T-helper 22 cell (primary cell): ENCODE results near the gene PLPP3.
"Not testable (repeated sequence)": the region's sequence is repeated elsewhere in the genome, so short reads cannot be mapped to it uniquely, and the experiment has no call there.

Experiments used
- DNase-seq: peaks from one replicate; pipeline ENCODE4 v3.0.0-alpha.2; 2020; ENCODE audit warnings: low read depth

The PLPP3 gene

DNA sequence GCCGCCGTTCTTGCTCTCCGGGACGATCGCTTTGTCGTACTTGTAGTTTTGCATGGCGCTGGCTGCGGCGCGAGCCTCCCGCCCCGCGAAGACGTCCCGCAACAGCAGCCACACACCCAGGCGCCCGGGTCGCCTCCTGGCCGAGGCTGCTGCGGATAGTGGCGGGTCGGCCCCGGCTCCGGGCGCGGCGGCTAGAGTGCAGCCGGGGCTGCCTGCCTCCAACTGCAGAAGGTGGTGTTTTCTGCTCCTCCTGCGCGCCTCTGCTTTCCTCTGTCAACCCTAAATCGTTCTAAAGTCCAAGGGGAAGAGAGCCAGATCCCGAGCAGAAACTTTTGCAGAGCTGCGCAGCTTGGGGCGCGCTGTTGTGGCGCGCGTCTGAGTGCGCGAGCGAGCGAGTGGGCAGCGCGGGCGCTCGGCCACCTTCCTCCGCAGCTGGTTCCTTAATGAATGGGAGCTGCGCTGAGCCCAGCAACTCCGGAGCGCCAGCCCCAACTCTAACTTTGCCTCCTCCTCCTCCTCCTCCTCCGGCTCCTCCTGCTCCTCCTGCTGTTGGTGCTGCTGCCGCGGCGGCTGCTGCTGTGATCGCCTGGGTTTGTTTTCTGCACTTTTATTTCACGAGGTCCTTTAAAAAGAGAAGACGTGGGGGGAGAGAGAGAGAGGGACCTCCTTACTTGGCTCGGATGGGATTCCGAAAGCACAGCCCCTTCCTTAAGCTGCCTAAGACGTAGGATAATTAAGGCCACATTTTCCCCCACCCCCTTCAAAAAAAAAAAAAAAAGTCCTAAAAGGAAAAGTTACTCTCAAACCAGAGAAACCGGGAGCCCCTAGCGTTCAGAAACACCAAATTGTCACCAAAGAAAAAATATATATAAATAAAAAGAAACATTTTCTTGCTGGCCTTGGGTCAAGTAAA is at the start of gene PLPP3:
Gene PLPP3 (minus strand): TSS at position 601 of the 913 bp plus-strand sequence. CDS start 547 bp downstream, at position 54.
- no peak for DNase-seq

DNA sequence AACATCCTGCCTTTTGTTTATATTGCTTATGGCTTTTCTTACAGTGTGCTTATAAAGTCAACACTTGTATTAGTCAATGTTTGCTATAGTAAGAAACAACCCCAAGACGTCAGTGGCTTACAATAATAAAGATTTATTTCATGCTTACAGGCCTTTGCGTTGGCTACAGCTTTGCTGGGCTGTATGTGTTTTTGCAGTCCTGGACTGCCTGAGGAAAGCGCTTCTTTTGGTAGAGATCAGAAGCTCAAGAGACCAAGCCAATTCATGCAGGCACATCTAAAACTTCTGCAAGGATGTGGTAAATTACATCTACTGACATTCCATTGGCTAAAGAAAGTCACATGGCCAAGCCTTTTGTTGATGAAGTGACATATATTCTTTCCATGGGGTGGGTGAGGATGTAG is 48.3 kb upstream of the PLPP3 start:
- DNase-seq = no peak

DNA sequence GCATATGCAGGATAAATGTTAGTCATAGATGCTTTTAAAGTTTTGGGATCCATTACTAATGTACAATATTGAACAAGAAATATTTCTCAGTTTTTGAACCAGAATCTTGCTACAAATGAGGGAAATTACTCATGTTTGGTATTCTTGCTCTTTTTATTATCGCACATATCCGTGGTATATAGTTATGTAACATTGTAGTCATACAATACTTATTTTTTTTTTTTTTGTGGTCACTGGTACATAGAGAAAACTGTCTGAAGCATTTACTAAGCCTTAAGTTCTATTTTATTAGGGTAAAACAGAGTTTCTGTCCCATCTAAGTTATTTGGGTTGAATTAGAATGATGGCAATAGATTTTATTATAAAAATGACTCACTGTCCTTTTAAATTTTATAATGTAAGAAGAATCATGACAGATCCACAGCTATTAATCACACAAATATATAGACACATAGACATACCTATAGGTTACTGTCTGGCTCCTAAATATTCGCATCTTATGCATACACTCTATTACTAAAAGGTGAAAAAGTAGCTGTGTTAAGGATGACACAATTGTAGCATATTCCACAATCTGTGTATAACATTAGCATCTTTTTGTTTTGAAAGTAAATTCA is 47.8 kb upstream of the PLPP3 start:
- DNase-seq = no peak

DNA sequence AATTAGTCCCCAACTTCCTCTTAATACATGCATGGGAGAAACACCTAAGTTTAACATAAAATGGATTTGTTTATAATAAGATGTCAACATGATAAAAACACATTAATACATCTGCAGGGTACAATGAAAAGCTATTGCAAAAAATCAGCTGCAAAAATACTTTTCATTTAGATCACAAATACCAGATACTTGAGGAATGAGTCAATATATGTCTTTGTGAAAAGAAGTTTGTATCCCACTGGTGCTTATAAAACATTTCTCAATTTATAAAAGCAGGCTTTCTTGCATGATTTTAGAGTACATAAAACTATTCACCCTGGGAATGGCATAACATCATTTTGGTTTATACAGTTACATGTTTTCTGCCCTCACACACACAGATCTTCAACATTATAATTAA is 47.2 kb upstream of the PLPP3 start:
- DNase-seq = no peak

DNA sequence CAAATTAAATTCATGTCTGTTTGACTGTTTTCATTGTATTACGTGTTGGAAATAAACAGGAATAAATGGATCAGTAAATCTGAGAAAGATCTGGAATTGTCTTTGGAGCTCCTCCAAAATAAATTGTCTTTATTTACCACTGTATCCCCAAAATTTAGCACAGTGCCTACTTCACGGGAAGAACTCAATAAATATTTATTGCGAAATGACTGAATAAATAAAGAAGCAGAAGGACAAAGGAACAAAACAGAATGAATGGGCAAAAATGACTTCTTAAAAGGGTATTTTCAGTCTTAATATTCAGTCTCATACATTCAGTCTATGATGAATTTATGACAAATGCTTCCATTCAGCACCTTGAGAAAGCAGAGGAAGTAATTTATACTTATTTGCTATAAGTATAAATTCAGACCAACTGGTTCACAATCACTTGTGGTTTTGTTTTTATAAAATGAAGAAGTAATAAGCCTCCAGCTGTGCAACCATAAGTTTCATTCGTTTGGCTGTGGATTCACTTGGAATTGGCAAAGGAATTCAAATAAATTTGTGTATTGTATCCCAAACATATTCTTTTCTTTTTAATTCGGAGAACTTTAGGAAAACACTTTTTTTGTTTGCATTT is 46.6 kb upstream of the PLPP3 start:
- no peak for DNase-seq

DNA sequence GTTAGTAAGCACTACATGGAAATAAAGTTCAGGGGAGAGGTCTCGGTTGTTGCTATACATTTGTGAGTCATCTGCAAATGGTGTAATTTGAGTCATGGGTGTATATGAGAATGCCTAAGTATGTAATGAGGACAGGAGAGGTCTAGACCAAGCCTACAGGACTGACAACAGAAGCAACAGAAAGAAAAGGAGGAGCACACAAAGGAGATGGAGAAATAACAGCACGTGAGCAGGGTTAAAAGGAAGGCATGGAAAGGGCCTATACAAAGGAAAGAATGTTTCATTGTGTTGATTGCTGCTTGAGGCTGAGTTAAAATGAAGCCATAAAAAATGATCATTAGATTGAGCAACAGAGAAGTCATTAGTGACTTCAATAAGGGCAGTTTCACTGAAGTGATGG is 37.8 kb upstream of the PLPP3 start:
- no peak for DNase-seq

DNA sequence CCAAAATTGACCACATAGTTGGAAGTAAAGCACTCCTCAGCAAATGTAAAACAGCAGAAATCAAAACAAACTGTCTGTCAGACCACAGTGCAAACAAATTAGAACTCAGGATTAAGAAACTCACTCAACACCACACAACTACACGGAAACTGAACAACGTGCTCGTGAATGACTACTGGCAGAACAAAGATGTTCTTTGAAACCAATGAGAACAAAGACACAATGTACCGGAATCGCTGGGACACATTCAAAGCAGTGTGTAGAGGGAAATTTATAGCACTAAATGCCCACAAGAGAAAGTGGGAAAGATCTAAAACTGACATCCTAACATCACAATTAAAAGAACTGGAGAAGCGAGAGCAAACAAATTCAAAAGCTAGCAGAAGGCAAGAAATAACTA is 31.4 kb upstream of the PLPP3 start:
- DNase-seq = not testable (repeated sequence)

DNA sequence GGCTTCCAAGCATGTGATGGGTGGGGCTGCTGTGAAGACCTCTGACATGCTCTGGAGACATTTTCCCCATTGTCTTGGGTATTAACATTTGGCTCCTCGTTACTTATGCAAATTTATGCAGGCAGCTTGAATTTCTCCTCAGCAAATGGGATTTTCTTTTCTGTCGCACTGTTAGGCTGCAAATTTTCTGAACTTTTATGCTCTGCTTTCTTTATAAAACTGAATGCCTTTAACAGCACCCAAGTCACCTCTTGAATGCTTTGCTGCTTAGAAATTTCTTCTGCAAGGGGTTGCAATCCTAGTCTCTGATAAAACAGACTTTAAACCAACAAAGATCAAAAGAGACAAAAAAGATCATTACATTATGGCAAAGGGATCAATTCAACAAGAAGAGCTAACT is 30.7 kb upstream of the PLPP3 start:
- not testable (repeated sequence) for DNase-seq

DNA sequence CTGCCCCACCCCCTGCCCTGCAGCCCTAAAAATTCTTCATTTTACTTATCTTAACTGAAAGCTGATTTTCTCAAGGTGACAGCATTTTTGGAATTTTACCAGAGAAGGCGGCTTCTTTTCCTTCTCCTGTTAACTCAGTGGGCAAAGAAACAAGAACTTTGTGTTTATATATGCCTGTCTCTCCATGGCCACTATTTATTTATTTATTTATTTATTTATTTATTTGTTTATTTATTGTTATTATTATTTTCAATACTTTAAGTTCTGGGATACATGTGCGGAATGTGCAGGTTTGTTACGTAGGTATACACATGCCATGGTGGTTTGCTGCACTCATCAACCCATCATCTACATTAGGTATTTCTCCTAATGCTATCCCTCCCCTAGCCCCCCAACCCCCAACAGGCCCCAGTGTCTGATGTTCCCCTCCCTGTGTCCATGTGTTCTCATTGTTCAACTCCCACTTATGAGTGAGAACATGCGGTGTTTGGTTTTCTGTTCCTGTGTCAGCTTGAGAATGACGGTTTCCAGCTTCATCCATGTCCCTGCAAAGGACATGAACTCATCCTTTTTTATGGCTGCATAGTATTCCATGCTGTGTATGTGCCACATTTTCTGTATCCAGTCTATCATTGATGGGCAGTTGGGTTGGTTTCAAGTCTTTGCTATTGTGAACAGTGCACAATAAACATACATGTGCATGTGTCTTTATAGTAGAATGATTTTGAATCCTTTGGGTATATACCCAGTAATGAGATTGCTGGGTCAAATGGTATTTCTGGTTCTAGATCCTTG is 16.2 kb upstream of the PLPP3 start:
- not testable (repeated sequence) for DNase-seq

DNA sequence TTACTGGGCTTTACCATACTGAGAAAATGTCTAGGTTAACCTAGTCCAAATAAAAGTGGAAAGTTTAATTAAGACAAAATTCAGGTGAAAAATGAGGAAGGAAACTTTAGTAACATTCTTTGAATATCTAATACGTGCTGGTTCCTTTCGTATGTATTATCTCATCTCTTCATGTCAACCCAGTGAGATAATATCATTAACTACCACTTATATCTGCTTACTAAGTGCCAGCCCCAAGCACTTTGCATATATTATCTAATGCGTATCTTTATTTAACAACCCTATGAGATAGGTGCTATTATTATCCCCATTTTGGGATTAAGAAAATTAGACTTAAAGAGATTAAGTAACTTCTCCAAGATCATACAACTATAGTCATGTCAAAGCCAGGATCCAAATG is 12.5 kb upstream of the PLPP3 start:
- DNase-seq = no peak

DNA sequence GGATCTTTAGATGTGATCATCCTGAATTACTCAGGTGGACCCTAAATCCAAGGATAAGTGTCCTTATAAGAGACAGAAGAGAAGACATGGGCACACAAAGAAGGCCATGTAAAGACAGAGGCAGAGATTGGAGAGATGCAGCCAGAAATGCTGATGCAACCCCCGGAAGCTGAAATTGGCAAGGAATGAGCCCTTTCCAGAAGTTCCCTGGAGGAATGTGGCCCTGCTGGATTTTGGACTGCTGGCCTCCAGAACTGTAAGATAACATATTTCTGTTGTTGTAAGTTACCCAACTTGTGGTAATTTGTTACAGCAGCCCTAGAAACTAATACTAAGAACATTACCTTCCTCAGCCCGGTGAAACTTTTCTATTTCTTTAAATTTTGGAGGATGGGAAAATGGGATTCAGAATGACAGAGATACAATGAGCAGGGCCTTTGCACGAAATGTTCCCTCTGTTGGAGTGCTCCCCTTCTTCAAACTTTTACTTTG is 11.2 kb upstream of the PLPP3 start:
- no peak for DNase-seq

DNA sequence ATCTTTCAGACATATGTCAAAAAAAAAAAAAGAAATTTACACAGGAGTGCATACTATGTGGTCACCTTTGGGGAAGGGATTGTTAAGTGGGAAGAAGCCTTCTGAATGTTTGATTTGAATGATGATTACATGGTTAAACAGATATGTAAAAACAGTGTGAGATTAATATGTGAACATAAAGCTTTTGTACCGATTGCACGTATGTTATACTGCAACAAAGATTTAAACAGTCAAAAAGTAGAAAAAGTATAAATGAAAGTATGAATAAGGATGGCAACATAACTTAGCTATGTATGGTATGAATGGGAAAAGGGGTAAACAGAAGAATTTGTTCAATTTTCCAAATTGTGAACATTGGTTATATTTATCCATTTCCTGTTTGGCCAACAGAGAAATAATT is 10.0 kb upstream of the PLPP3 start:
- DNase-seq = no peak

DNA sequence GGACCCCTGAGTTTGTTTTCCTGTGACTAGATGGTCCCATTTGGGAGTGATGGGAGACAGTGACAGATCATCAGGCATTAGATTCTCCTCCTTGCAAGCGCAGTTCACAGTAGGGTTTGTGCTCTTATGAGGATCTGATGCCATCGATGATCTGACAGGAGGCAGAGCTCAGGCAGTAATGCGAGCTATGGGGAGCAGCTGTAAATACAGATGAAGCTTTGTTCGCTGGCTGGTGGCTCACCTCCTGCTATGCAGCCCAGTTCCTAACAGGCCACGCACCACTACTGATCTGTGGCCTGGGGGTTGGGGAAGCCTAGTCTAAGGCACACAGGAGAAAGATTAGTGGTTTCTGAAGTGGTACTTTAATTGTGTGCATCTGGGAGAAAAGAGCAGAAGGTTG is 7.1 kb upstream of the PLPP3 start:
- DNase-seq = no peak

DNA sequence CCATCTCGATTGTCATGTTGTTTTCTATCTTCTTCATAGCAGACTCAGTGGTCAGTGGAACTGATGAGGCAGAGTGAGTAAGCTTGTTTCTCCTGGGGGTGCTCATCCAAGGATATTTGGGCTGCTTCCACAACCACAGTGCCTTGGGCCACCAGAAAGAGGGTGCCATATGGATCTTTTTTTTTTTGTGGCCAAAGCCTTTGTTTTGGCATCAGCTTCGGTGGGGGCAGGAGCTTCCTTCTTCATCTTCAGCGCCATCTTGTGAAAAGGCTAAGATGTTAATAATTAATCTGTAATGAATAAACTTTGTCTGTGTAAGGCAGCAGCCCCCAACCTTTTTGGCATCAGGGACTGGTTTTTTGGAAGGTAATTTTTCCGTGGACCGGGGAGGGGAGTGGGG is 6.6 kb upstream of the PLPP3 start:
- no peak for DNase-seq

DNA sequence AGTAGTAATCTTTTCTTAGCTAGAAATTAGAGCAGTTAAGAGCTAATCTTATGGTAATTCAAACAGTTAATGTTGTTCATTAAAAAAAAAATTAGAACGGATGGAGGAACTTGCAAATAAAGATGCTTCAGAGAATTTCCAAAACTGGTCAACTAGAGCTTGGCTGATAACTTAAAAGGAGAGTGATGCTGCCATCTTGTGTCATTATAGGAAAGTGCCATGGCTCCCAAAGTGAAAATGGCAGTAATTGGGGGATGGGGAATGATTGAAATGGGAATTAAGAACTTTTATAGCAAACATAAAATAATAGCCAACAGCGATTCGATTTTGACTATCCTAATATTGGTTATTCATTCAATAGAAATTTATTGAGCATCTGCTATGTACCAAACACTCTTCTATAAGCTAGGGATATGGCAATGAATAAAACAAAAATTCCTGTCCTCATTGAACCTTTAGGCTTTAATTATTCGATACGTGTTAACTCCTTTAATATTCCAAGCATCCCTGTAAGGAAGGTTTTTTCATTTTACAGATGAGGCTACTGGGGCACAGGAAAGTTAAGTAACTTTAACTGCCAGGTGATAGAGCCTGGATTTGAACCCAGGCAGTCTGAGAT is 5.7 kb upstream of the PLPP3 start:
- no peak for DNase-seq

DNA sequence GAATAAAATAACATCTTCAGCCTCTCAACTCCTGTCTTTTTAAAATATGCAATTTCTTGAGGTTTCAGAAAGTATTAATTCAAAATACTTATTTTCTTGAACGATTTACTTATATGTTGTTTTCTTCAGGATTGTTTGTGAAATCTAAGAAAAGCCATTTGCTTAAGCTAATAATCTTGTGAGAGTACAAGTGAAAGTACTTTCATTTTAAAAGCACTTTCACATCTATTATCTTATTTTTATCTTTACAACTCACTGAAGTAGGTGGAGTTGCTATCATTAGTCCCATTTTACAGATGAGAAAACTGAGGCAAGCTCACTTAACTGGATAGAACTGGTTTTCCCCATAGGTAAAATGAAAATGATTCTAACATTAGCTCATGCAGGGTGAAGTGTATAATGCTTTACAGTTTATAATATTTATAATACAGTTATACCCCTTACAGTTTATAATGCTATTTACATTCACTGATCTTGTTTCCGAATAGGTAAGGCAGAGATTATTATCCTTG is 4.7 kb upstream of the PLPP3 start:
- DNase-seq = no peak

DNA sequence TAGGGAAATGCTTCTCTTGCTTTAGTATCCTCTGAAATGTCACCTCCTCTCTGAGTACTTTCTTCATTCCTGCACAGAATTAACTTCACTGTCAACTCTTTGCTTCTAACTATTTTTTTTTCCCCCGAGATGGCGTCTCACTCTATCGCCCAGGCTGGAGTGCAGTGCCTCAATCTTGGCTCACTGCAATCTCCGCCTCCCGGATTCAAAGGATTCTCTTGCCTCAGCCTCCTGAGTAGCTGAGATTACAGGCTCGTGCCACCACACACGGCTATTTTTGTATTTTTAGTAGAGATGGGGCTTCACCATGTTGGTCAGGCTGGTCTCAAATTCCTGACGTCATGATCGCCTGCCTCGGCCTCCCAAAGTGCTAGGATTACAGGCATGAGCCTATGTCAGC is 1.4 kb upstream of the PLPP3 start:
- no peak for DNase-seq

DNA sequence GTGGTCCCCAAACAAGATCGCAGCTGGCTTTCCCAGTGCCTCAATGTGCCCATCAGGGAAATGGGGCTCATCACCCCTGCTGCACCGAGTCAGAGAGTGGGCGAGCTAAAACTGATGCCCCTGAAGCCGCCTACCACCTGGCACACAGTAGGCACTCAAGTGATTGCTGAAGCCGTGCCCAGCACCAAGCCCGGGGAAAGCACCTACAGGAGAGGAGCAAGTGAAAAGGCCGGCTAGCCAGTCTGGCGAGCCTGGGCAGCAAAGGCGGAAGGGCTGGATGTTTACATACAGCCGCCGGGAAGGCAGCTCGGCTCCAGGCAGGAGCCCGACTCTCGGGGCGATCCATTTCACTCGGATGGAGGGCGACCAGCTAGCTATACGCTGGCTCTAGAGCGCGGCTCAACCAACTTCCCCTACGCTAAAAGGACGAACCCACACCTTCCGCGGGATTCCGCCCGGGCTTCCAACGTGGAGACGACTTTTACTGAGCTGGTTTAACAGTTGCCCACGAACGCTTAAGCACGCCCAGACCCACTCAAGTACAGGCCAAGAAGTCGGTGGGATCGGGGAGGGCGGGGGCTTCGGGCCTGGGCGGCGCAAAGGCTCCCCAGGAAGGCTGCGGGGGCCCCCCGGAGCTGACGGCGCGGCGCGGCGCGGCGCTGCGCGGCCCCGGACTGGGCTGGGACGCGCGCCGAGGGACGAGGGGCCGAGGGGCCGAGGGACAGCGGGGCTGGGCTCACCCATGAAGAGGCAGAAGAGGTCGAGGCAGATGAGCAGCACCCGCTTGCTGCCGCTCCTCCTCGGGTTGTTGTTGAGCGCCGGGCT is 1.0 kb downstream of the PLPP3 start:
- no peak for DNase-seq

DNA sequence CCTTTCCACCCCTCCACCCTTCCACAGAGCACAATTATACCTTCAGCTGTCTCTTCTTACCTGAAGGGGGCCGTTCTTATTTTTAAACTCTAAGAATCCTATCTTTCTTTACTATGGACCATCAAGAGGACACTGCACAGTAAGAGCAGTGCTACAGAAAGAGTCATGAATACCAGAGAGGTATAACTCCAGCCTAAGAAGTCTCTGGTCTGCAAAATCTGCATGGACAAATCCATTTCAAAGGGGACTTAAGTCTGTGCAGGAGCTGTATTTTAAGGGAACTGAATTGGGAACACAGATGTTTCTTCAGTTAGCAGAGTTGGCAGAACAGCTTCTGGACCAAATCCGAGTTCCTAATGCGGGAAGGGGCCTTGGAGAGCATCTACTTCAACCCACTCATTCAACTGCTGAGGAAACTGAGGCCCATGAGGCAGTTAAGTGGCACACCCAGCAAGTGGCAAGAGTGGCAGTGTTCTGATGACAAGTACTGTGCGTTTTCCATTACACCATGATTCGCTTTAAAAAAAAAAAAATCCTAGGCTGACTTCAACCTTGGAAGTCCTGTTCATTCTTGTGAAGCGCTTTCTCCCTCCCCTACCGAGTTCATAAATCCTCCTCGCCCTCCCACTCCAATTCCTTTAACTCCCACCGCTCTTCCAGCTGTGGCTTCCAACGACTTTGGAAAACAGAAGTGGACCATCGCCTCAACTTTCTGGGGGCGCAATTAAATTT is 1.8 kb downstream of the PLPP3 start:
- no peak for DNase-seq

DNA sequence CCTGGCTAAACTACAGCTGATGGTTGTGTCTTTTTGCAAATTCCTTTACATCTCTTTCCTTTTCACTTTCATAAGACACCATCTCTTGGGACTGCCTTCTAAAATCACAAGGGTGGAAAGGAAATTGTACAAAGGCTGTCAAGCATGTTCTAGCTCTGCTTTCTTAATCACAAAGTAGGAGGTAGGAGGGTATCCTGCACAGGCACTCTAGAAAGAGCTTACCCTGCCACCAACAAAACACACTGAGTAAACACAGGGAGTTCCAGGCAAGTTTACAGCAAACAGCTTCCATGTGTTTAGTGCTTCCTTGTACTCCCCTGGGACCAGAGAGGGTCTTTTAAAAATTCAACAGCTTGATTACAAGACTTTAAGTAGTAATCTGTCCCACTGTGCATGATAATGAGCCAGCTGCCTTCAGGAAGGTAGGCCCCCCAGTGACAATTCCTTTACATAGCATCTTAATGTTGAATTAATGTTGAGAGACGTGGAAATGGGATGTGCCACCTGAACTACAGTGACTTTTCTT is 2.4 kb downstream of the PLPP3 start:
- no peak for DNase-seq
